D721Med (cell line): Measurements from ENCODE around the gene APOL3.

Experiments
- DNase-seq: peaks from one replicate; pipeline ENCODE4 v3.0.0; 2011; ENCODE audit warnings: low spot score; ENCODE audit not compliant: insufficient read length
- FAIRE-seq: peaks from 2 replicates; lab custom pipeline; 2011; peaks lifted over from hg19 to GRCh38; lab: Jason Lieb, UNC
- CTCF ChIP-seq: IDR thresholded peaks from 2 replicates; pipeline ENCODE4 v1.5.1; 2012; ENCODE audit warnings: mild to moderate bottlenecking, control low read depth; ENCODE audit not compliant: insufficient read depth; ENCODE audit errors: missing control alignments

APOL3 gene

GRCh38 chr22:36131907-36132306, 28.6 kb downstream of the APOL3 start:
- DNase-seq (no peak), FAIRE-seq (no peak)
- TF ChIP-seq CTCF, result no peak

- no peak for TF ChIP-seq CTCF
- no peak for FAIRE-seq
Observed at GRCh38 chr22:36129486-36130388, 30.8 kb downstream of the APOL3 start.

GRCh38 chr22:36129071-36129470, 31.5 kb downstream of the APOL3 start:
- no peak for TF ChIP-seq CTCF
- FAIRE-seq (no peak), DNase-seq (no peak)

More at GRCh38 chr22:36129486-36130388, 30.8 kb downstream of the APOL3 start:
- DNase-seq, result no peak

GRCh38 chr22:36125994-36126531, 34.5 kb downstream of the APOL3 start:
- no peak for TF ChIP-seq CTCF
- DNase-seq (no peak), FAIRE-seq (no peak)

- no peak for FAIRE-seq
- no peak for TF ChIP-seq CTCF
- DNase-seq, result no peak
Observed at GRCh38 chr22:36125434-36125833, 35.1 kb downstream of the APOL3 start.

GRCh38 chr22:36124666-36125065, 35.9 kb downstream of the APOL3 start:
- no peak for DNase-seq
- FAIRE-seq, result no peak
- no peak for TF ChIP-seq CTCF
